CD4-positive, alpha-beta T cell treated with Interleukin-17A for 4 hours (primary cell): Measurements from ENCODE around the gene MBD4.
"Not testable (repeated sequence)": the region's sequence is repeated elsewhere in the genome, so short reads cannot be mapped to it uniquely, and the experiment has no call there.

Source experiments
- DNase-seq: peaks from one replicate; pipeline ENCODE4 v3.0.0-alpha.2; 2020; ENCODE audit warnings: mixed read lengths

Gene MBD4

GRCh38 chr3:129428376-129429079 lies 11.2 kb downstream of the MBD4 start, which contains the start of gene EFCAB12:
EFCAB12 (minus strand) TSS chr3:129428636; CDS start chr3:129428488, 148 bp downstream.
- peak; percentile 92 for DNase-seq

DNA sequence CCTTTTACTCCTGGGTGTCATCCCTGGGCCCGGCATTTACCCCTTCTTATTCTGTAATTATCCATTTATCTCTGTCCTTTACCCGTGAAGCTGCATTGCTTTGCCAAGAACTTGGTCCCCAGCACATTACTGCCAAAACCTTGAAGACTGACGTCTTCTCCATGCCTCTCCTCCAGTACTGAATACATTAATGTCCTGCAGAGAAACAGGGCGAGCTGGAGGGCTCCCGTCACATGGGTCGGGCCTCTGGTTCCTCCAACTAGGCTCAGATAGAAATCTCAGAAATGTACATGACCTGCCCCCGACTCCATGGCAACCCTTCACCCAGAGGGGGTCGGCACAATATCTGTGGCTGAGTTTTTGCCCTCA lies 11.8 kb downstream of the MBD4 start:
- no peak for DNase-seq

GRCh38 chr3:129425619-129426018 lies 14.1 kb downstream of the MBD4 start:
- no peak for DNase-seq

- DNase-seq = no peak
Observed at GRCh38 chr3:129425213-129425612, 14.5 kb downstream of the MBD4 start.

DNA sequence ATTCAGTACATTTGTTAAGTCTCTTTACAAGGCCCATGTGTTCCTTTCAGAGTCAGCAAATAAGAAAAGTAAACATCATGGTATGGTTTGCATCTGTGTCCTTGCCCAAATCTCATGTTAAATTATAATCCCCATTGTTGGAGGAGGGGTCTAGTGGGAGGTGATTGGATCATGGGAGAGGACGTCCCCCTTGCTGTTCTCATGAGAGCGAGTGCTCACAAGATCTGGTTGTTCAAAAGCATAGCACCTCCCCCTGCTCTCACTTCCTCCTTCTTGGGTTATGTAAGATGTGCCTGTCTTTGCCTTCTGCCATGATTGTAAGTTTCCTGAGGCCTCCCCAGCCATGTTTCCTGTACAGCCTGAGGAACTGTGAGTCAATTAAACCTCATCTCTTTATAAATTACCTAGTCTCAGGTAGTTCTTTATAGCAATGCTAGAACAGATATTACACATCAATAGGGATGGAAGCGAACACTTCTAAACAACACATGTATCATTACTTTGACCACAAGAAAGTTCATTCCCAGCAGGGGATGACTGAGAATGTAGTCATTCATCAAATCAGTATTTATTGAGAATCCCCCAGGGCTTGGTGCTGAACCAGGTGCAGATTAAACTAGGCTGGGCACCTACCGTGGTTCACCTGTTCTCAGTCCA lies 15.4 kb downstream of the MBD4 start:
- DNase-seq = no peak

DNA sequence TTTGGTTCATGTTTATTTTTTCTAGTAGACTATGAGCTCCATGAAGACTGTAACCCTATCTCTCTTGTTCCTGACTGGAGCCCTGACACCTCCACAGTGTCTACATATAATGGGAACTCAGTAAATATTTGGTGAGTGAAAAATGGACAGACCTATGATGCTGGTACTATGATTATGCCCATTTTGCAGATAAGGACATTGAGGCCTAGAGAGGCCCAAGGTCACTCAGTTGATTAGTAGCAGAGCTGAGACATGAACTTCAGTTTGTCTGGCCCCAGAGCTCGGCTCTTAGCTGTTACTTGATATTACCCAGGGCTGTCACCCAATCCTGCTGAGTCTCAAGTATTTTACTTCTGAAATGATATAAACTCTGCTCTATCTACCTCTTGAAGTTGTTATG lies 16.9 kb downstream of the MBD4 start:
- DNase-seq = no peak

- DNase-seq = no peak
Observed at GRCh38 chr3:129421988-129422745, 17.6 kb downstream of the MBD4 start.

- DNase-seq = no peak
Observed at GRCh38 chr3:129421236-129421883, 18.4 kb downstream of the MBD4 start.

DNA sequence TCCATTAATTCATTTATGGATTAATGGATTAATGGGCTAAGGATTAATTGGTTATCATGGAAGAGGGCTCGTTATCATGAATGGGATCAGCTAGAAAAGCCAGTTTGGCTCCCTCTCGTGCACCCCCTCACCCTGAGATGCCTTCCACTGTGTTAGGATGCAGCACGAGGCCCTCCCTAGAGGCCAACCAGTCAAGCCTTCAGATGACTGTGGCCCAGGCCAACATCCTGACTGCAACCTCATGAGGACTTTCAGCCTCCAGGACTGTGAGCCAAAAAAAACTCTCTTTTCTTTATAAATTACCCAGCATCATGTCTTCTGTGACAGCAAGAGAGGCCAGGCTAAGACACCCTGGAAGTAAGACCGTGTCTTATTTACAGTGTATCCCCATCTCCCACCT lies 20.3 kb downstream of the MBD4 start:
- no peak for DNase-seq

GRCh38 chr3:129418041-129418973 lies 21.4 kb downstream of the MBD4 start:
- no peak for DNase-seq

DNA sequence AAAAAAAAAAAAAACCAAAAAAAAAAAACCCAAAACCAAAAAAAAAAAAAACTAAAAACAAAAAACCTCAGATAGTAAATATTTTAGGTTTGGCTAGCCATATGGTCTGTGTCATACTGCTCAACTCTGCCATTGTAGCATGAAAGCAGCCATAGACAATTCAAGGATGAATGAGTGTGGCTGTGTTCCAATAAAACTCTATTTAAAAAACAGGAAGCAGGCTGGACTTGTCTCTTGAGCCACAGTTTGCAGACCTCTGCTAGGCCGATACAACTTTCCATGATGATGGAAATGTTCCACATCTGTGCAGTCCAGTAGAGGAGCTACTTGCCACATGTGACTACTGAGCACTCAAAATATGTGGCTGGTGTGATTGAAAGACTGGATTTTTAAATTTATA lies 22.4 kb downstream of the MBD4 start:
- no peak for DNase-seq

GRCh38 chr3:129416415-129416814 lies 23.3 kb downstream of the MBD4 start:
- DNase-seq = no peak

GRCh38 chr3:129415830-129416229 lies 23.9 kb downstream of the MBD4 start:
- no peak for DNase-seq

GRCh38 chr3:129415378-129415777 lies 24.4 kb downstream of the MBD4 start:
- no peak for DNase-seq

DNA sequence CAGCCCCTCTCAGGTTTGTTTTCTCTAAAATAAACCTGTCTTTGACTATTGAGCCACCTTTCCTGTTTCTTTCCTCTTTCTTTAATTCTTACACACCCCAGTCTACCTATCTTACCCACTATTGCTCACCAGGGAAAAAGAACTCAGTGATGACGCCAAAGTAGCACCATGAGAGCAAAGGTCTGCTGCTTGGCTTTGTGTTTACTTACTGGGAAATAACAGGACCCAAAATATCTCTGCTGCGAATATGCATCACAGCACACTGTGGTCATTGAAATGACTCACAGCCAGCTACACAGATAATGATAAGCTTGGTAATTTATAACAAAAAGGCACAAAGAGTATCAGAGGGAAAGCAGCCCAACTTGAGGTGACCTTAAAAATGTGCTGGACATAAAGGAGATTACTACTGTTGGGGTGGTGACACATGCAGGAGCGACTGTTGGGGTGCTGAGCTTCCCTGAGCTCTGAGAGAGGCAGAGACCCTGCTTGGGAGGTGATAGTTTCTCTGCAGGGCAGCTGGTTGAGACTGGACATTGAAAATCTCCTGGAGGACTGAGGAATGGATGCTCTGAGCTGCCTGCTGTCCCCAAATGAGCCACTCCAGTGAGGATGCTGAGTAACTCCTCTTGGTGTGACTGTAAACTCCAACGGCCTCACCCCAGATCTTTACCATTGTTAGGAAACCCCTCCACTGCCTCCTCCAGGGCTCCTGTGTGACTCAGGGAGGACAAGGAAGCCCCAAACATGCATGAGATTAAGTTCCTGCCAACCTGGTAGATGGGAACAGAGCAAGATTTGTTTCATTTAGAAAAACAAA lies 25.9 kb downstream of the MBD4 start:
- no peak for DNase-seq

GRCh38 chr3:129413238-129413637 lies 26.5 kb downstream of the MBD4 start:
- DNase-seq = not testable (repeated sequence)

DNA sequence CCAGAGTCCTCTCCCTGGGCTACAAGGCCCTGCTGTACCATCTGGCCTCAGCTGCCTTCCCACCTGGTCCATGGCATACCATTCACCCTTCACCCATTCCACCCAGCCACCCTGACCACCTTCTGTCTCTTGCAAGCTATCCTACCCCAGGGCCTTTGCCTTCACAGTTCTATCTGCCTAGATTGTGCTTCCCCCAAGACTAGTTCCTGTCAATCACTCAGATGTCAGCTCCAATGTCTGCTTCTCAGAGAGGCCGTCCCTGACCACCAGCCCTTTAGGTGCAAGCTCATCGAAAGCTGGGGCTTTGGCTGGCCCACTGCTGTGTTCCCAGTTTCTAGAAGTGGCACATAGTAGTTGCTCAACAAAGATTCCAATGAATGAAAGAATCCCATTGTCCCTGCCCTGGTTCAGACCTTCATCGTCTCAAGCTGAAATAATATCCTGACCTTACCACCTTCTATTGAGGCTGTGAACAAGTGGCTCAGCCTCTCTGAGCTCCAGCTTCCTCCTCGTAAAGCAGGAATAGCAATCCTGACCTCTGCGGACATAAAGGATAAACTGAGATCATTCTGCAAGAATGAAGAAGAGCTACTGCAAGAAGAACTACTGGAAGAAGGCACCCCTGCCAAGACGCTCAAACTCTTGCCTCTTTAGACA lies 27.1 kb downstream of the MBD4 start:
- DNase-seq = no peak

DNA sequence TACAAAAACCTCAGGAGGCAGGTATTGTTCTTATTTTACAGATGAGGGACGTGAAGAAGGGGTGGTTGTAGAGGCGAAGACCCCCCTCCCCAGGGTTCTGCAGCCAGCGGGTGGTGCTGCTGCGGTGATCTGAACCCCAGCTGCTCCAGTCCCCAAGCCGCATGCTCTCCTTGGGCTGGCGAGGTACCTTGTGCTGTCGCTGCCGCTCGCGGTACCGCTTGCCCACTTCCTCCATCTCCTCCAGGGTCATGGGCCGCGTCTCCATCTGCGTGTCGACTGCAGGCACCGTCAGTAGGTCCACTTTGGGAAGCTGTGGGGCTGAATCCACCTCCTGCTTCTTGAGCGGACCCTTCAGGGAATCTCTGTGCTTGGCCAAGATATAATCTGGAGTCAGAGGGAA lies 28.8 kb downstream of the MBD4 start:
- no peak for DNase-seq

GRCh38 chr3:129409541-129409940 lies 30.2 kb downstream of the MBD4 start:
- no peak for DNase-seq

DNA sequence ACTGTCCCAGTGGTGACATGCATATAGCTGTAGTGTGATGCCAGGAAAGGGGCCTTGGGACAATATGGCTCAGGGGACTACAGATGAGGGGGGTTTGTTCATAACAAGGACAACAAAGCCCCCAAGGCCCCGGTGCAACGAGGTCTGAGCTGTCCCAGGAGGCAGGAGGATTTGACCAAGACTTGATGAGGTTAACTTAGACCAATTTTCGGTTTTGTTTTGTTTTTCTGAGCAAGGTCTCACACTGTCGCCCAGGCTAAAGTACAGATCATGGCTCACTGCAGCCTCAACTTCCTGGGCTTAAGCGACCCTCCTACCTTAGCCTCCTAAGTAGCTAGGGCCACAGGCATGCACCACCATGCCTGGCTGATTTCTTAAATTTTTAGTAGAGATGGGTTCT lies 35.1 kb downstream of the MBD4 start:
- DNase-seq = no peak

DNA sequence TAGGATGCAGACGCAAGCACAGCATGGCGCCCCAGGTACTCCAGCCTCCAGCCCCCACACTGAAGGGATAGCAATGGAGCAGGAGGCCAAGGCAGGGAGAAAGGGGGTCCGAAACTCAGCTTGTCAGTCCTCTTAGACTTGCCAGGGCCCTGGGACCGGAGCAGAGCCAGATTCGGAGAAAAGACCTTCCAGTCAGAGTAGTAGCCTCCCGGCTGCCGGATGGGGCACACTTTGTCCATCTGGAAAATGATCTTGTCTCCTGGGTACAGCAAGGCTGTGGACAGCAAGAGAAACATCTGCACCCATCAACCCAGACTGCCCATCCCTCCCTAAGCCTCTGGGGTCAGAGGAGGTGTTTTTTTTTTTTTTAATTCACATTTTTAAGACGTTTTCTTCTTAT lies 35.6 kb downstream of the MBD4 start:
- DNase-seq = no peak
